K562 (cell line): ENCODE data around the gene CDKL1. TPM values are rescaled to one million over a fixed set of nuclear protein-coding genes. Genes with fewer than 3 reads are reported as not detected.

Source experiments
- BCL6 ChIP-seq: fragments of 250-450 bp; sonication (Bioruptor Pico); IDR thresholded peaks from 2 replicates; pipeline ENCODE4 v1.4.0; 2020
- CHD2 ChIP-seq: IDR thresholded peaks from 2 replicates; pipeline ENCODE4 v1.6.1; 2011; ENCODE audit warnings: low read depth, low read length
- ESRRA ChIP-seq: fragments of 450-650 bp; IDR thresholded peaks from 2 replicates; pipeline ENCODE4 v1.6.1; 2014; ENCODE audit warnings: low read depth, mild to moderate bottlenecking, moderate library complexity, borderline replicate concordance
- ETV5 ChIP-seq: sonication (generic); formaldehyde crosslinking; IDR thresholded peaks from 2 replicates; pipeline ENCODE4 v1.4.0; 2020; ENCODE audit warnings: low read depth, mild to moderate bottlenecking, missing genetic modification reagents
- HNRNPL ChIP-seq: fragments of 200-400 bp; formaldehyde crosslinking; IDR thresholded peaks from 2 replicates; pipeline ENCODE4 v1.6.1; 2017; ENCODE audit warnings: low read depth, mild to moderate bottlenecking, low read length
- MTA3 ChIP-seq: fragments of 450-650 bp; formaldehyde crosslinking; IDR thresholded peaks from 2 replicates; pipeline ENCODE4 v1.6.1; 2017; ENCODE audit warnings: mild to moderate bottlenecking, borderline replicate concordance
- NCOA1 ChIP-seq: fragments of 450-650 bp; IDR thresholded peaks from 2 replicates; pipeline ENCODE4 v1.6.1; 2016; ENCODE audit warnings: low read depth
- PCBP1 ChIP-seq: fragments of 200-400 bp; formaldehyde crosslinking; IDR thresholded peaks from 2 replicates; pipeline ENCODE4 v1.6.1; 2018; ENCODE audit warnings: mild to moderate bottlenecking, low read depth, low read length; ENCODE audit not compliant: poor library complexity, severe bottlenecking
- PML ChIP-seq: IDR thresholded peaks from 2 replicates; pipeline ENCODE4 v1.6.1; 2012; ENCODE audit warnings: low read length, inconsistent platforms
- PRPF4 ChIP-seq: fragments of 200-400 bp; formaldehyde crosslinking; IDR thresholded peaks from one replicate; pipeline ENCODE4 v1.6.1; 2017; ENCODE audit warnings: low read length, low read depth, mild to moderate bottlenecking; ENCODE audit not compliant: insufficient read depth, poor library complexity, severe bottlenecking
- RBM22 ChIP-seq: fragments of 200-400 bp; formaldehyde crosslinking; IDR thresholded peaks from 2 replicates; pipeline ENCODE4 v1.6.1; 2018; ENCODE audit warnings: low read length, low read depth; ENCODE audit not compliant: poor library complexity, severe bottlenecking
- SAFB2 ChIP-seq: fragments of 200-400 bp; formaldehyde crosslinking; IDR thresholded peaks from 2 replicates; pipeline ENCODE4 v1.6.1; 2018; ENCODE audit warnings: borderline replicate concordance, low read length, low read depth, moderate library complexity; ENCODE audit not compliant: severe bottlenecking
- USF1 ChIP-seq: sonication (generic); formaldehyde crosslinking; IDR thresholded peaks from 2 replicates; pipeline ENCODE4 v1.9.0; 2022; ENCODE audit warnings: mild to moderate bottlenecking, missing genetic modification reagents
- ZBTB33 ChIP-seq: sonication (generic); formaldehyde crosslinking; IDR thresholded peaks from 2 replicates; pipeline ENCODE4 v1.8.1; 2023; ENCODE audit warnings: mild to moderate bottlenecking, missing genetic modification reagents
- ZEB2 ChIP-seq: fragments of 450-650 bp; IDR thresholded peaks from 2 replicates; pipeline ENCODE4 v1.6.1; 2016
- ZKSCAN3 ChIP-seq: fragments of 250-450 bp; sonication (Bioruptor Pico); IDR thresholded peaks from 2 replicates; pipeline ENCODE4 v1.4.0; 2020
- polyA plus RNA-seq, 8 experiments: library from polyadenylated mRNA; depleted of rRNA in 4 of 8; stranded (reverse) in 5 of 8; unstranded in 3 of 8; fragments of >200 nt; fragmentation: Nextera tagmentation in 2 of 8; fragmentation: Illumina TruSeq in 1 of 8; extraction: Ambion mirVana in 2 of 8; extraction: Trizol in 1 of 8; gene quantifications; 2 replicates each; pipeline versions ENCODE4 v1.2.1 to v1.2.3, GENCODE V29; 2011 to 2014; ENCODE audit warnings: inconsistent platforms in 1 of 8, missing spikeins in 1 of 8
- total RNA-seq, 7 experiments: library from RNA; depleted of rRNA in 6 of 7; stranded (reverse); fragments of >200 nt in 6 of 7; fragmentation: Illumina TruSeq in 2 of 7; extraction: Trizol in 2 of 7; gene quantifications; 2 replicates each; pipeline versions ENCODE4 v1.2.1 to v1.2.3, GENCODE V29; 2011 to 2021; ENCODE audit warnings: low replicate concordance in 1 of 7
- TF ChIP-seq, protein P1 (sequence below), 2 experiments: fragments of 450-650 bp; formaldehyde crosslinking in 1 of 2; IDR thresholded peaks; 2 replicates each; pipeline versions ENCODE4 v1.4.0 to v1.6.1; 2014 to 2020; ENCODE audit warnings: mild to moderate bottlenecking in 2 of 2, borderline replicate concordance in 1 of 2, low read depth in 1 of 2

The CDKL1 gene
- total and polyA plus RNA-seq, 9 of the 15 experiments (the other 6 are each of a cell fraction or from before 2014, with no cell fraction given), result 2.3 to 35.0 (median 7.5) TPM

GRCh38 chr14:50311972-50312733 is 84.5 kb downstream of the CDKL1 start, which contains the start of the genes DMAC2L and L2HGDH (continued):
- TF ChIP-seq, protein P1, sequence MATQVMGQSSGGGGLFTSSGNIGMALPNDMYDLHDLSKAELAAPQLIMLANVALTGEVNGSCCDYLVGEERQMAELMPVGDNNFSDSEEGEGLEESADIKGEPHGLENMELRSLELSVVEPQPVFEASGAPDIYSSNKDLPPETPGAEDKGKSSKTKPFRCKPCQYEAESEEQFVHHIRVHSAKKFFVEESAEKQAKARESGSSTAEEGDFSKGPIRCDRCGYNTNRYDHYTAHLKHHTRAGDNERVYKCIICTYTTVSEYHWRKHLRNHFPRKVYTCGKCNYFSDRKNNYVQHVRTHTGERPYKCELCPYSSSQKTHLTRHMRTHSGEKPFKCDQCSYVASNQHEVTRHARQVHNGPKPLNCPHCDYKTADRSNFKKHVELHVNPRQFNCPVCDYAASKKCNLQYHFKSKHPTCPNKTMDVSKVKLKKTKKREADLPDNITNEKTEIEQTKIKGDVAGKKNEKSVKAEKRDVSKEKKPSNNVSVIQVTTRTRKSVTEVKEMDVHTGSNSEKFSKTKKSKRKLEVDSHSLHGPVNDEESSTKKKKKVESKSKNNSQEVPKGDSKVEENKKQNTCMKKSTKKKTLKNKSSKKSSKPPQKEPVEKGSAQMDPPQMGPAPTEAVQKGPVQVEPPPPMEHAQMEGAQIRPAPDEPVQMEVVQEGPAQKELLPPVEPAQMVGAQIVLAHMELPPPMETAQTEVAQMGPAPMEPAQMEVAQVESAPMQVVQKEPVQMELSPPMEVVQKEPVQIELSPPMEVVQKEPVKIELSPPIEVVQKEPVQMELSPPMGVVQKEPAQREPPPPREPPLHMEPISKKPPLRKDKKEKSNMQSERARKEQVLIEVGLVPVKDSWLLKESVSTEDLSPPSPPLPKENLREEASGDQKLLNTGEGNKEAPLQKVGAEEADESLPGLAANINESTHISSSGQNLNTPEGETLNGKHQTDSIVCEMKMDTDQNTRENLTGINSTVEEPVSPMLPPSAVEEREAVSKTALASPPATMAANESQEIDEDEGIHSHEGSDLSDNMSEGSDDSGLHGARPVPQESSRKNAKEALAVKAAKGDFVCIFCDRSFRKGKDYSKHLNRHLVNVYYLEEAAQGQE (IDR thresholded peaks at IDR 0.05; ENCODE audit: borderline replicate concordance), result peak; percentile 20; the same call in 1 of the 2 replicates
- TF ChIP-seq, protein P1 (CRISPR knock-in tag; IDR thresholded peaks at IDR 0.05; ENCODE audit: low read depth), result no peak
- TF ChIP-seq ETV5 (CRISPR knock-in tag), result 0 out of 2 replicates have a peak, but pooled peaks have one; percentile 2
- TF ChIP-seq PRPF4, result peak; percentile 46
- TF ChIP-seq SAFB2, result no peak
- TF ChIP-seq BCL6, result no peak
- peak; percentile 82; the same call in 1 of the 2 replicates for TF ChIP-seq ZEB2
- TF ChIP-seq ESRRA, result peak; percentile 34; the same call in 1 of the 2 replicates
- no peak for TF ChIP-seq NCOA1
- no peak for TF ChIP-seq ZKSCAN3 (CRISPR knock-in tag)
- peak; percentile 54; the same call in 1 of the 2 replicates for TF ChIP-seq PML
- TF ChIP-seq USF1, result peak; percentile 91
- TF ChIP-seq RBM22, result peak; percentile 68
- peak; percentile 53; the same call in 1 of the 2 replicates for TF ChIP-seq MTA3
- TF ChIP-seq HNRNPL, result 0 out of 2 replicates have a peak, but pooled peaks have one; percentile 32
- peak; percentile 57 for TF ChIP-seq PCBP1
- TF ChIP-seq CHD2, result peak; percentile 5; the same call in 1 of the 2 replicates
- peak; percentile 71; the same call in 1 of the 2 replicates for TF ChIP-seq ZBTB33 (CRISPR knock-in tag)
